G401.6 (cell line): ENCODE measurements around the gene SPATA9.

Experiments
- FAIRE-seq: peaks from 2 replicates; lab custom pipeline; 2012; peaks lifted over from hg19 to GRCh38; lab: Jason Lieb, UNC

The SPATA9 gene

GRCh38 chr5:95619096-95619495 lies 63.7 kb downstream of the SPATA9 start:
- no peak for FAIRE-seq

- FAIRE-seq: no peak
These were observed 65.7 kb downstream of the SPATA9 start for GRCh38 chr5:95617057-95617456.

GRCh38 chr5:95615164-95615467 lies 67.7 kb downstream of the SPATA9 start:
- no peak for FAIRE-seq

- FAIRE-seq: no peak
These were observed 69.3 kb downstream of the SPATA9 start for GRCh38 chr5:95613514-95613913.

DNA sequence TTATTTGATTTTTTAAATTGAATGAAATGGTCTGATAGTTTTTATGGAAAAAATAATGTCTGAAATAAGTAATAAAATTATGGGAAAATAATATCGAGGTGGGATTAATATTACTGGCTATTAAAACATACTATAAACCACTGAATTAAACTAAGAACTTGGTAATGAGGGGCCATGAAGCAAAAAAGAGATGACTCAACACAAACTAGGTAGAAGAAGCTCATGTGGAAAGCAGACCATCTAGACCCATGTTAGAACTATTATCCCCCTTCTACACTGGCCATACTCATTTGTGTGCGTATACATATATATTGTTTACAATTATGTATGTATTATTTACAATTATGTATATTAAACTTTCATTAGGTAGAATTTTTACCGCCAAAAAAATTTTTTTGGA lies 71.4 kb downstream of the SPATA9 start:
- peak; percentile 40 for FAIRE-seq

- no peak for FAIRE-seq
These were observed 72.2 kb downstream of the SPATA9 start for GRCh38 chr5:95610546-95610945.

- FAIRE-seq: no peak
These were observed 73.1 kb downstream of the SPATA9 start for GRCh38 chr5:95609711-95610110.
